ENCODE measurements around the gene PLEKHA7.

DNA sequence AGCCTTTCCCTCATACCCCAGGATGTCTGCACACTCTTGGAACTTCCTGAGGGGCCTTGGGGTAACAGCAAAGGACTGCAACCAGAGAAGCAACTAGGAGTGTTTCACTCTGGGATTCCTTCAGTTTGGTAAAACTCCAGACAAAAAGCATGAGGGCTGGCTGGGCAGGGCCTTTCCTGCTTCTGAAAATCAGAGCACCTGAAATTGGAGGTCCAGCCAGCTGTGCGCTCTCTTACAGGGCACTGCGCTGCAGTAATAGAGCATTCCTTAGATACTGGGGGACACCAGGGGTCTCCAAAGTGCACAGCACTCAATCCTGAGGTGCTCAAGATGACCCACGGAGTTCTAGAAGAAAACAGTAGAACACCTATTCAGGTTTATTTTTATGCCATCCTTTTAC lies 49.7 kb downstream of the PLEKHA7 start:
- TF ChIP-seq, protein P1, sequence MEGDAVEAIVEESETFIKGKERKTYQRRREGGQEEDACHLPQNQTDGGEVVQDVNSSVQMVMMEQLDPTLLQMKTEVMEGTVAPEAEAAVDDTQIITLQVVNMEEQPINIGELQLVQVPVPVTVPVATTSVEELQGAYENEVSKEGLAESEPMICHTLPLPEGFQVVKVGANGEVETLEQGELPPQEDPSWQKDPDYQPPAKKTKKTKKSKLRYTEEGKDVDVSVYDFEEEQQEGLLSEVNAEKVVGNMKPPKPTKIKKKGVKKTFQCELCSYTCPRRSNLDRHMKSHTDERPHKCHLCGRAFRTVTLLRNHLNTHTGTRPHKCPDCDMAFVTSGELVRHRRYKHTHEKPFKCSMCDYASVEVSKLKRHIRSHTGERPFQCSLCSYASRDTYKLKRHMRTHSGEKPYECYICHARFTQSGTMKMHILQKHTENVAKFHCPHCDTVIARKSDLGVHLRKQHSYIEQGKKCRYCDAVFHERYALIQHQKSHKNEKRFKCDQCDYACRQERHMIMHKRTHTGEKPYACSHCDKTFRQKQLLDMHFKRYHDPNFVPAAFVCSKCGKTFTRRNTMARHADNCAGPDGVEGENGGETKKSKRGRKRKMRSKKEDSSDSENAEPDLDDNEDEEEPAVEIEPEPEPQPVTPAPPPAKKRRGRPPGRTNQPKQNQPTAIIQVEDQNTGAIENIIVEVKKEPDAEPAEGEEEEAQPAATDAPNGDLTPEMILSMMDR (IDR thresholded peaks at IDR 0.05; ENCODE audit: control extremely low read depth in 1 of 3, insufficient read depth in 1 of 3, low read depth in 1 of 3, low read length in 3 of 3), result no peak
- TF ChIP-seq ZNF274 (IDR thresholded peaks at IDR 0.05; ENCODE audit: borderline replicate concordance, extremely low read depth, low read length) (no peak), POLR2AphosphoS5 (IDR thresholded peaks at IDR 0.05; ENCODE audit: low read depth, low read length) (no peak), RAD21 (IDR thresholded peaks at IDR 0.05 in 1 of 2, conservative IDR thresholded peaks at IDR 0.05 in 1 of 2; ENCODE audit: low read depth in 2 of 2, low read length in 2 of 2) (no peak), EZH2 (IDR thresholded peaks at IDR 0.05; ENCODE audit: low read depth, low read length, severe bottlenecking) (no peak), CHD2 (IDR thresholded peaks at IDR 0.05; ENCODE audit: low read length) (no peak), RNF2 (IDR thresholded peaks at IDR 0.05; ENCODE audit: borderline replicate concordance, low read depth, low read length, missing control alignments, poor library complexity, severe bottlenecking) (no peak), GTF2F1 (IDR thresholded peaks at IDR 0.05; ENCODE audit: borderline replicate concordance, low read depth, low read length) (no peak)
